ENCODE measurements around the gene KCNF1.

DNA sequence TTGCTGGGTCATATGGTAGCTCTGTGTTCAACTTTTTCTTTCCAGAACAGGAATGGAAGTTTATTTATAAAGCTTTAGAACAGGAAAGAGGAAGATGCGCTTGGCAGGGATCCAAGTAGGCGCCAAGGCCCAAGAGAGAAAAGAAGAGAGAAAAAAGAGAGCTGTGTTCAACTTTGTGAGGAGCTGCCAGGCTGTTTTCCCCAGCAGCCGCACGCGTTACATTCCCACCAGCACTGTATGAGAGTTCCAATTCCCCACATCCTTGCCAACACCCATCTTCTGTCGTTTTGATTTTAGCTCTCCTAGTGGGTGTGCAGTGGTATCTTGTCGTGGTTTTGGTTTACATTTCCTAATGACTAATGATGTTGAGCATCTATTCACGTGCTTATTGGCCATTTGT is 51.4 kb downstream of the KCNF1 start:
- TF ChIP-seq, protein P1, sequence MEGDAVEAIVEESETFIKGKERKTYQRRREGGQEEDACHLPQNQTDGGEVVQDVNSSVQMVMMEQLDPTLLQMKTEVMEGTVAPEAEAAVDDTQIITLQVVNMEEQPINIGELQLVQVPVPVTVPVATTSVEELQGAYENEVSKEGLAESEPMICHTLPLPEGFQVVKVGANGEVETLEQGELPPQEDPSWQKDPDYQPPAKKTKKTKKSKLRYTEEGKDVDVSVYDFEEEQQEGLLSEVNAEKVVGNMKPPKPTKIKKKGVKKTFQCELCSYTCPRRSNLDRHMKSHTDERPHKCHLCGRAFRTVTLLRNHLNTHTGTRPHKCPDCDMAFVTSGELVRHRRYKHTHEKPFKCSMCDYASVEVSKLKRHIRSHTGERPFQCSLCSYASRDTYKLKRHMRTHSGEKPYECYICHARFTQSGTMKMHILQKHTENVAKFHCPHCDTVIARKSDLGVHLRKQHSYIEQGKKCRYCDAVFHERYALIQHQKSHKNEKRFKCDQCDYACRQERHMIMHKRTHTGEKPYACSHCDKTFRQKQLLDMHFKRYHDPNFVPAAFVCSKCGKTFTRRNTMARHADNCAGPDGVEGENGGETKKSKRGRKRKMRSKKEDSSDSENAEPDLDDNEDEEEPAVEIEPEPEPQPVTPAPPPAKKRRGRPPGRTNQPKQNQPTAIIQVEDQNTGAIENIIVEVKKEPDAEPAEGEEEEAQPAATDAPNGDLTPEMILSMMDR (IDR thresholded peaks at IDR 0.05): no peak
- TF ChIP-seq SOX15 (CRISPR knock-in tag; IDR thresholded peaks at IDR 0.05) (no peak), SP1 (CRISPR knock-in tag; conservative IDR thresholded peaks at IDR 0.05) (no peak)
- TF ChIP-seq, protein P2, sequence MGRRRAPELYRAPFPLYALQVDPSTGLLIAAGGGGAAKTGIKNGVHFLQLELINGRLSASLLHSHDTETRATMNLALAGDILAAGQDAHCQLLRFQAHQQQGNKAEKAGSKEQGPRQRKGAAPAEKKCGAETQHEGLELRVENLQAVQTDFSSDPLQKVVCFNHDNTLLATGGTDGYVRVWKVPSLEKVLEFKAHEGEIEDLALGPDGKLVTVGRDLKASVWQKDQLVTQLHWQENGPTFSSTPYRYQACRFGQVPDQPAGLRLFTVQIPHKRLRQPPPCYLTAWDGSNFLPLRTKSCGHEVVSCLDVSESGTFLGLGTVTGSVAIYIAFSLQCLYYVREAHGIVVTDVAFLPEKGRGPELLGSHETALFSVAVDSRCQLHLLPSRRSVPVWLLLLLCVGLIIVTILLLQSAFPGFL (CRISPR knock-in tag; IDR thresholded peaks at IDR 0.05; ENCODE audit: borderline replicate concordance): no peak
